Mesenchymal stem cell (in vitro differentiated cells and primary cell): ENCODE results near the gene METTL5.

ENCODE experiments used
- DNase-seq: peaks from one replicate; pipeline ENCODE4 v3.0.0-alpha.2; 2013
- H2AFZ ChIP-seq: one replicate; pipeline ENCODE4 v1.6.1; 2013; ENCODE audit warnings: low read depth, mild to moderate bottlenecking, control low read depth, inconsistent platforms, low read length, moderate library complexity
- H2AK5ac ChIP-seq: 2 replicates; pipeline ENCODE4 v1.6.1; 2013; ENCODE audit warnings: low read length, moderate library complexity, mild to moderate bottlenecking, inconsistent platforms; ENCODE audit not compliant: severe bottlenecking
- H2BK120ac ChIP-seq: one replicate; pipeline ENCODE4 v1.6.1; 2013; ENCODE audit warnings: low read depth, mild to moderate bottlenecking, inconsistent platforms, low read length, moderate library complexity
- H2BK12ac ChIP-seq, 2 experiments: one replicate each; pipeline ENCODE4 v1.6.1; 2013; ENCODE audit warnings: inconsistent platforms in 2 of 2, low read length in 2 of 2, mild to moderate bottlenecking in 2 of 2, moderate library complexity in 2 of 2, control low read depth in 1 of 2
- H2BK15ac ChIP-seq: one replicate; pipeline ENCODE4 v1.6.1; 2013; ENCODE audit warnings: mild to moderate bottlenecking, low read depth, inconsistent platforms; ENCODE audit not compliant: poor library complexity, severe bottlenecking
- H2BK5ac ChIP-seq: 2 replicates; pipeline ENCODE4 v1.6.1; 2013; ENCODE audit warnings: low read depth, mild to moderate bottlenecking, low read length, control low read depth, inconsistent platforms; ENCODE audit not compliant: poor library complexity, severe bottlenecking
- H3K14ac ChIP-seq, 2 experiments: one replicate each; pipeline ENCODE4 v1.6.1; 2013; ENCODE audit warnings: inconsistent platforms in 2 of 2, low read length in 2 of 2, control low read depth in 1 of 2, mild to moderate bottlenecking in 1 of 2, moderate library complexity in 1 of 2
- H3K18ac ChIP-seq, 2 experiments: one replicate each; pipeline ENCODE4 v1.6.1; 2013; ENCODE audit warnings: inconsistent platforms in 2 of 2, low read length in 2 of 2, control low read depth in 1 of 2, low read depth in 1 of 2, mild to moderate bottlenecking in 1 of 2
- H3K23ac ChIP-seq, 2 experiments: one replicate each; pipeline ENCODE4 v1.6.1; 2013; ENCODE audit warnings: inconsistent platforms in 2 of 2, low read length in 2 of 2, mild to moderate bottlenecking in 2 of 2, moderate library complexity in 2 of 2, control low read depth in 1 of 2
- H3K27ac ChIP-seq: 2 replicates; pipeline ENCODE4 v1.5.1; 2013; ENCODE audit warnings: mild to moderate bottlenecking, moderate library complexity, low read length, control low read depth, inconsistent platforms; ENCODE audit not compliant: poor library complexity, severe bottlenecking
- H3K27me3 ChIP-seq, 2 experiments: 2 replicates each; pipeline versions ENCODE4 v1.6.1 to v1.7.0; 2013; ENCODE audit warnings: low read length in 2 of 2, mild to moderate bottlenecking in 2 of 2, moderate library complexity in 2 of 2, control low read depth in 1 of 2, inconsistent platforms in 1 of 2; ENCODE audit not compliant: control insufficient read depth in 1 of 2, insufficient read depth in 1 of 2
- H3K36me3 ChIP-seq, 2 experiments: 2 replicates each; pipeline versions ENCODE4 v1.6.1 to v1.7.0; 2013; ENCODE audit warnings: low read length in 2 of 2, control low read depth in 1 of 2, inconsistent platforms in 1 of 2, low read depth in 1 of 2, mild to moderate bottlenecking in 1 of 2; ENCODE audit not compliant: insufficient read depth in 2 of 2, control insufficient read depth in 1 of 2
- H3K4ac ChIP-seq, 2 experiments: one replicate each; pipeline ENCODE4 v1.6.1; 2013; ENCODE audit warnings: inconsistent platforms in 2 of 2, low read length in 2 of 2, mild to moderate bottlenecking in 2 of 2, moderate library complexity in 2 of 2, control low read depth in 1 of 2, low read depth in 1 of 2
- H3K4me1 ChIP-seq: 2 replicates; pipeline ENCODE4 v1.6.1; 2013; ENCODE audit warnings: low read depth, low read length, control low read depth; ENCODE audit not compliant: control insufficient read depth, insufficient read depth
- H3K4me2 ChIP-seq: 2 replicates; pipeline ENCODE4 v1.6.1; 2013; ENCODE audit warnings: low read length, mild to moderate bottlenecking, inconsistent platforms; ENCODE audit not compliant: poor library complexity, severe bottlenecking
- H3K4me3 ChIP-seq, 2 experiments: 2 replicates each; pipeline versions ENCODE4 v1.5.1 to v1.7.0; 2013; ENCODE audit warnings: low read length in 2 of 2, mild to moderate bottlenecking in 2 of 2, control low read depth in 1 of 2, low read depth in 1 of 2; ENCODE audit not compliant: insufficient read depth in 1 of 2
- H3K79me1 ChIP-seq: replicated peaks from 2 replicates; pipeline ENCODE4 v1.6.1; 2013; ENCODE audit warnings: mild to moderate bottlenecking, control low read depth, low read length, inconsistent platforms; ENCODE audit not compliant: poor library complexity, severe bottlenecking
- H3K9ac ChIP-seq: 2 replicates; pipeline ENCODE4 v1.7.0; 2013; ENCODE audit warnings: mild to moderate bottlenecking, low read length, moderate library complexity
- H3K9me3 ChIP-seq: 2 replicates; pipeline ENCODE4 v1.7.0; 2013; ENCODE audit warnings: mild to moderate bottlenecking, low read length; ENCODE audit not compliant: control insufficient read depth
- H4K8ac ChIP-seq: one replicate; pipeline ENCODE4 v1.6.1; 2013; ENCODE audit warnings: inconsistent platforms, mild to moderate bottlenecking, low read length, moderate library complexity
- H4K91ac ChIP-seq: one replicate; pipeline ENCODE4 v1.6.1; 2013; ENCODE audit warnings: mild to moderate bottlenecking, low read length, inconsistent platforms
- WGBS: methylation state at CpG from one replicate; pipeline ENCODE4 v1.1.7; 2013; ENCODE audit warnings: mixed read lengths; 5-methylcytosine and 5-hydroxymethylcytosine counted together

METTL5 gene

GRCh38 chr2:169840747-169841142 is 16.0 kb upstream of the METTL5 start:
- no peak overlapping the region for H3K18ac ChIP-seq
- H4K8ac ChIP-seq: peak overlapping the region; percentile 35
- no peak overlapping the region for H2AK5ac ChIP-seq
- WGBS: 94% methylated on average over 2 of the region's 2 CpGs
- no peak overlapping the region for H3K27ac ChIP-seq
- peak overlapping the region in 1 of 2 experiments; percentile 42 for H2BK12ac ChIP-seq
- no peaks in the 10 kb centered on the region for H3K27me3 ChIP-seq
- no peak overlapping the region for H4K91ac ChIP-seq
- H2BK5ac ChIP-seq: no peak overlapping the region
- DNase-seq: no peak
- no peak overlapping the region for H3K4ac ChIP-seq
- H3K79me1 ChIP-seq: peaks cover 28% of the 10 kb centered on the region
- peak overlapping the region; percentile 37 for H2BK15ac ChIP-seq
- H3K14ac ChIP-seq: peak overlapping the region in 1 of 2 experiments; percentile 61
- H2AFZ ChIP-seq: no peak overlapping the region
- H3K23ac ChIP-seq: no peak overlapping the region
- no peak overlapping the region for H3K9ac ChIP-seq
- no peaks in the 10 kb centered on the region for H3K9me3 ChIP-seq
- peaks cover 3 to 7% of the 10 kb centered on the region in 2 experiments for H3K36me3 ChIP-seq
- H3K4me3 ChIP-seq: no peak overlapping the region
- H3K4me2 ChIP-seq: no peak overlapping the region
- peaks cover 8% of the 10 kb centered on the region for H3K4me1 ChIP-seq
- H2BK120ac ChIP-seq: no peak overlapping the region

- DNase-seq: peak; percentile 30
- Histone ChIP-seq H3K4me3 (no peak overlapping the region), H3K27me3 (no peaks in the 10 kb centered on the region), H3K27ac (no peak overlapping the region), H2AFZ (no peak overlapping the region), H4K8ac (peak overlapping the region; percentile 62), H3K9ac (no peak overlapping the region), H3K23ac (peak overlapping the region in 1 of 2 experiments; percentile 11), H3K4me2 (no peak overlapping the region), H3K4me1 (peaks cover 8% of the 10 kb centered on the region), H2BK12ac (peak overlapping the region in 1 of 2 experiments; percentile 42), H3K4ac (peak overlapping the region in 1 of 2 experiments; percentile 16), H3K9me3 (no peaks in the 10 kb centered on the region), H3K14ac (peak overlapping the region in 1 of 2 experiments; percentile 61), H2BK5ac (no peak overlapping the region), H2BK120ac (no peak overlapping the region), H4K91ac (no peak overlapping the region), H3K18ac (no peak overlapping the region), H3K36me3 (peaks cover 3 to 7% of the 10 kb centered on the region in 2 experiments), H3K79me1 (peaks cover 28% of the 10 kb centered on the region), H2AK5ac (no peak overlapping the region), H2BK15ac (peak overlapping the region; percentile 37)
- WGBS: 78% methylated on average over 9 of the region's 10 CpGs
Measured at GRCh38 chr2:169839954-169840746, 15.4 kb upstream of the METTL5 start.

GRCh38 chr2:169838743-169839489 is 14.2 kb upstream of the METTL5 start:
- Histone ChIP-seq H3K9me3 (no peaks in the 10 kb centered on the region), H2BK120ac (no peak overlapping the region), H2BK12ac (no peak overlapping the region), H4K91ac (no peak overlapping the region), H2AFZ (no peak overlapping the region), H2BK5ac (no peak overlapping the region), H3K4me1 (peaks cover 8% of the 10 kb centered on the region), H3K14ac (no peak overlapping the region), H3K27ac (no peak overlapping the region), H3K4me3 (no peak overlapping the region), H2AK5ac (no peak overlapping the region), H4K8ac (no peak overlapping the region), H2BK15ac (no peak overlapping the region), H3K9ac (no peak overlapping the region), H3K27me3 (no peaks in the 10 kb centered on the region), H3K18ac (no peak overlapping the region), H3K4ac (no peak overlapping the region), H3K79me1 (peaks cover 23% of the 10 kb centered on the region), H3K4me2 (no peak overlapping the region), H3K36me3 (peaks cover 3 to 7% of the 10 kb centered on the region in 2 experiments), H3K23ac (no peak overlapping the region)
- WGBS: 80% methylated on average over 1 of the region's 2 CpGs
- DNase-seq: no peak

- Histone ChIP-seq H2BK15ac (no peak overlapping the region), H3K14ac (no peak overlapping the region), H4K91ac (no peak overlapping the region), H2BK5ac (no peak overlapping the region), H2BK120ac (no peak overlapping the region), H3K27me3 (no peaks in the 10 kb centered on the region), H3K18ac (no peak overlapping the region), H3K4me1 (peaks cover 3% of the 10 kb centered on the region), H3K4me3 (no peak overlapping the region), H3K27ac (no peak overlapping the region), H2BK12ac (no peak overlapping the region), H3K9ac (no peak overlapping the region), H4K8ac (no peak overlapping the region), H3K4ac (no peak overlapping the region), H2AK5ac (no peak overlapping the region), H3K4me2 (no peak overlapping the region), H3K9me3 (no peaks in the 10 kb centered on the region), H3K36me3 (peaks cover 0 to 4% of the 10 kb centered on the region in 2 experiments), H3K79me1 (peaks cover 14% of the 10 kb centered on the region), H3K23ac (no peak overlapping the region), H2AFZ (no peak overlapping the region)
- no peak for DNase-seq
- no CpG with 5 or more reads among the region's 1 CpG for WGBS
Measured at GRCh38 chr2:169834401-169834800, 9.7 kb upstream of the METTL5 start.
